Caki2 (cell line): ENCODE results near the gene SLC45A3. TPM values are rescaled to one million over a fixed set of nuclear protein-coding genes. Genes with fewer than 3 reads are reported as not detected.
"Not testable (repeated sequence)": the region's sequence is repeated elsewhere in the genome, so short reads cannot be mapped to it uniquely, and the experiment has no call there.

ENCODE experiments used
- DNase-seq: peaks from one replicate; pipeline ENCODE4 v3.0.0-alpha.2; 2015; ENCODE audit warnings: low read depth
- in situ Hi-C: cut with HindIII; loops from 2 replicates; pipeline ENCODE4 v1.10.0; 2016; ENCODE audit warnings: low sequenced_read_pairs, low pct_unique_long_range_greater_than_20kb, mixed read lengths
- total RNA-seq: library from RNA; depleted of rRNA; stranded (reverse); fragments of >200 nt; shearing (Covaris generic); gene quantifications from 2 replicates; pipeline ENCODE4 v1.2.3, GENCODE V29; 2014; ENCODE audit warnings: low replicate concordance

SLC45A3 gene
- total RNA-seq, 1 experiment from 2014 or later = 2.3 TPM

GRCh38 chr1:205658943-205659581 is 21.2 kb downstream of the SLC45A3 start:
- in situ Hi-C loops = no loop called here
- peak; percentile 45 for DNase-seq

GRCh38 chr1:205656236-205656635 is 24.1 kb downstream of the SLC45A3 start:
- DNase-seq = no peak
- in situ Hi-C loops = no loop called here

- in situ Hi-C loops = no loop called here
- DNase-seq = no peak
Measured at GRCh38 chr1:205652984-205653383, 27.3 kb downstream of the SLC45A3 start.

GRCh38 chr1:205650241-205650640 is 30.1 kb downstream of the SLC45A3 start:
- no peak for DNase-seq
- in situ Hi-C loops = no loop called here

GRCh38 chr1:205645519-205645918 is 34.8 kb downstream of the SLC45A3 start:
- in situ Hi-C loops = no loop called here
- no peak for DNase-seq

- in situ Hi-C loops = no loop called here
- DNase-seq = no peak
Measured at GRCh38 chr1:205642679-205643307, 37.5 kb downstream of the SLC45A3 start.

GRCh38 chr1:205639567-205639966 is 40.7 kb downstream of the SLC45A3 start:
- in situ Hi-C loops = no loop called here
- no peak for DNase-seq

GRCh38 chr1:205637854-205638468 is 42.3 kb downstream of the SLC45A3 start:
- DNase-seq = no peak
- in situ Hi-C loops = no loop called here

- in situ Hi-C loops = no loop called here
- no peak for DNase-seq
Measured at GRCh38 chr1:205636732-205637131, 43.6 kb downstream of the SLC45A3 start.

GRCh38 chr1:205636138-205636530 is 44.2 kb downstream of the SLC45A3 start:
- in situ Hi-C loops, DNase-seq: not testable (repeated sequence)

- DNase-seq = no peak
- in situ Hi-C loops = no loop called here
Measured at GRCh38 chr1:205633421-205633976, 46.8 kb downstream of the SLC45A3 start.

GRCh38 chr1:205632669-205633169 is 47.6 kb downstream of the SLC45A3 start:
- in situ Hi-C loops = no loop called here
- DNase-seq = no peak

- in situ Hi-C loops = no loop called here
- DNase-seq = peak; percentile 98
Measured at GRCh38 chr1:205631768-205632668, 48.3 kb downstream of the SLC45A3 start, which contains the start of gene ELK4. Gene ELK4 (minus strand): TSS chr1:205632011. CDS start chr1:205623882, 8,129 bp downstream.

- DNase-seq = peak; percentile 90
- in situ Hi-C loops = no loop called here
Measured at GRCh38 chr1:205631010-205631767, 49.1 kb downstream of the SLC45A3 start.

GRCh38 chr1:205630651-205631009 is 49.7 kb downstream of the SLC45A3 start:
- in situ Hi-C loops = no loop called here
- no peak for DNase-seq

GRCh38 chr1:205630241-205630640 is 50.1 kb downstream of the SLC45A3 start:
- no peak for DNase-seq
- in situ Hi-C loops = no loop called here

GRCh38 chr1:205629751-205630150 is 50.6 kb downstream of the SLC45A3 start:
- in situ Hi-C loops = no loop called here
- peak; percentile 30 for DNase-seq

- in situ Hi-C loops = no loop called here
- DNase-seq = no peak
Measured at GRCh38 chr1:205627956-205628355, 52.4 kb downstream of the SLC45A3 start.
